Endothelial cell (in vitro differentiated cells): ENCODE data around the gene TMEM240. TPM values are rescaled to one million over a fixed set of nuclear protein-coding genes. Genes with fewer than 3 reads are reported as not detected.
A peak's percentile ranks its signal among the peaks of the same experiment; 100 is the strongest.

ENCODE experiments used
- DNase-seq: peaks from one replicate; pipeline ENCODE4 v3.0.0; 2021; ENCODE audit warnings: low spot score
- H3K27ac Mint-ChIP-seq: one replicate; pipeline ENCODE4 v1.8.0; 2021; ENCODE audit warnings: mixed read lengths, inconsistent platforms; ENCODE audit not compliant: unreplicated experiment
- H3K27me3 Mint-ChIP-seq: one replicate; pipeline ENCODE4 v1.8.0; 2021; ENCODE audit warnings: mild to moderate bottlenecking, moderate library complexity, mixed read lengths, inconsistent platforms; ENCODE audit not compliant: unreplicated experiment
- H3K36me3 Mint-ChIP-seq: one replicate; pipeline ENCODE4 v1.8.0; 2021; ENCODE audit warnings: mild to moderate bottlenecking, low read depth, mixed read lengths, inconsistent platforms; ENCODE audit not compliant: unreplicated experiment
- H3K4me1 Mint-ChIP-seq: one replicate; pipeline ENCODE4 v1.8.0; 2021; ENCODE audit warnings: mild to moderate bottlenecking, mixed read lengths, inconsistent platforms; ENCODE audit not compliant: unreplicated experiment
- H3K4me3 Mint-ChIP-seq: one replicate; pipeline ENCODE4 v1.8.0; 2021; ENCODE audit warnings: mild to moderate bottlenecking, mixed read lengths, inconsistent platforms; ENCODE audit not compliant: unreplicated experiment
- H3K9me3 Mint-ChIP-seq: one replicate; pipeline ENCODE4 v1.8.0; 2021; ENCODE audit warnings: mixed read lengths, inconsistent platforms; ENCODE audit not compliant: unreplicated experiment
- CTCF ChIP-seq: fragments of 200-600 bp; sonication (generic); IDR thresholded peaks from one replicate; pipeline ENCODE4 v1.5.0; 2021; ENCODE audit warnings: antibody characterized with exemption; ENCODE audit not compliant: unreplicated experiment
- total RNA-seq: library from RNA; stranded (reverse); fragmentation: NEBNext Ultra II Directional; extraction: Animal tissue kit (Norgen Biotek cat#: 25700); gene quantifications from one replicate; pipeline ENCODE4 v1.2.1, GENCODE V29; 2021; ENCODE audit not compliant: unreplicated experiment

TMEM240 gene
- total RNA-seq, 1 donor from 2014 or later = 6.6 TPM

GRCh38 chr1:1556505-1556904, 16.1 kb upstream of the TMEM240 start:
- no peak for TF ChIP-seq CTCF
- Mint-ChIP-seq H3K4me3 (no peak overlapping the region), H3K9me3 (no peaks in the 10 kb centered on the region), H3K4me1 (no peaks in the 10 kb centered on the region), H3K27me3 (peaks cover 2% of the 10 kb centered on the region), H3K27ac (no peak overlapping the region), H3K36me3 (peaks cover 9% of the 10 kb centered on the region)
- no peak for DNase-seq

DNA sequence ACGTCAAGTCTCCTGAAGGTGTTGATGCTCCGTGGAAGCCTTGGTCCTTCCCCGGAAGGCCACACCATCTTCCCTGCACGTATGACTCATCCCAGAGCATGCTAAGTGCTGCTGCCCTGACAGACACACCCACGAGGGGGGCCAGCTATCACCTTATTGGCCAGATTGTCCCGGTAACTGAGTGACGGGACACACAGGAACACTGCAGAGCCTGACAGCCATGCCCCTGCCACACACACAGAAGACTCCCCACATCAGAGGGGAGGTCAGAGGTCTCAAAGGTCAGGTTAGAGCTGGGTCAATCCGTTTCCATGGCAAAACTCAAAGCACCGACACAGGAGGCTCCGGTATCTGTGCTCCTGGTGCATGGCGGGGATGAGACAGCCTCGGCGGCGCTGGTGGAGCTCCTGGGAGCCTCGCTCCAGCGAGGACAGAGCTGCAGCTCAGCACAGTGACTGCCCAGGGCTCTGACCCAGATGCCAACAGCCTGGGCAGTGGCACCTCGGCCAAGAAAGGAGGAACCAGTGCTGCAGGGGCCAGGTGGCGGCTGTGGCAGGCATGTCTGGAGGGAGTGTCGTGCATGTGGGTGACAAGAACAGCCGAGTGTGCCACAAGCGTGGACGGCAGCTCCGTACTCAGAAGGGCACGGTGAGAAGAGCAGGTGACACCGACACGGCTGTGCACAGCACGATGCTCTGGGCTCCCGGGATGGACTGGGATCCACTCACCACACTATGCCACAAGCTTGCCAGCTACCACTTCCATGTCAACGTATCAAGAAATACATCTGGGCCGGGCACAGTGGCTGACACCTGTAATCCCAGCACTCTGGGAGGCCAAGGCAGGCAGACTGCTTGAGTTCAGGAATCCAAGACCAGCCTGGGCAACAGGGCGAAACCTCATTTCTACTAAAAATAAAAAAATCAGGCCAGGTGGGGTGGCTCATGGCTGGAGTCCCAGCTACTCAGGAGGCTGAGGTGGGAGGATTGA, 14.8 kb upstream of the TMEM240 start:
- H3K4me3 Mint-ChIP-seq = no peak overlapping the region

DNA sequence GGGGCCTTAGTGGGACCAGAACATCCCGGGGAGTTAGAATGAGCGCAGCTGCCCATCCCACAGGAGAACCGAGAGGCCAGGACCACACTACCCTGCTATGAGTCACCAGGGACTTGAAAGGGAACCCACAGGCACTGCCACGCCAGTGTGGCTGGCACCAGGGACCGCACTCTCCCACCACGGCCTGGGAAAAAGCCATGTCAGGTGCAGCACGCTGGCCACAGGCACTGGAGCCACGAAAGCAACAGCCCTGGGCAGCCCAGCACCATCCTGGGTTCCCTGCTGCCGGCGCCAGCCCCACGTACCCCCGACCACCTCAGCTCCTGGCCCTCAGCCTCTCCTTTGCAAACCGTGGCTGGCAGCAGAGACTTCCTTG, 14.1 kb upstream of the TMEM240 start:
- no peak for DNase-seq
- TF ChIP-seq CTCF = no peak
- Mint-ChIP-seq H3K9me3 (no peaks in the 10 kb centered on the region), H3K4me1 (no peaks in the 10 kb centered on the region), H3K36me3 (peaks cover 5% of the 10 kb centered on the region), H3K27ac (peak overlapping the region; percentile 18), H3K4me3 (no peak overlapping the region), H3K27me3 (peaks cover 2% of the 10 kb centered on the region)

More for the DNA sequence above, 14.8 kb upstream of the TMEM240 start:
- H3K27me3 Mint-ChIP-seq = peaks cover 2% of the 10 kb centered on the region
- no peak for TF ChIP-seq CTCF
- H3K36me3 Mint-ChIP-seq = peaks cover 7% of the 10 kb centered on the region
- no peaks in the 10 kb centered on the region for H3K4me1 Mint-ChIP-seq
- no peak for DNase-seq
- H3K27ac Mint-ChIP-seq = peak overlapping the region; percentile 48
- H3K9me3 Mint-ChIP-seq = no peaks in the 10 kb centered on the region

DNA sequence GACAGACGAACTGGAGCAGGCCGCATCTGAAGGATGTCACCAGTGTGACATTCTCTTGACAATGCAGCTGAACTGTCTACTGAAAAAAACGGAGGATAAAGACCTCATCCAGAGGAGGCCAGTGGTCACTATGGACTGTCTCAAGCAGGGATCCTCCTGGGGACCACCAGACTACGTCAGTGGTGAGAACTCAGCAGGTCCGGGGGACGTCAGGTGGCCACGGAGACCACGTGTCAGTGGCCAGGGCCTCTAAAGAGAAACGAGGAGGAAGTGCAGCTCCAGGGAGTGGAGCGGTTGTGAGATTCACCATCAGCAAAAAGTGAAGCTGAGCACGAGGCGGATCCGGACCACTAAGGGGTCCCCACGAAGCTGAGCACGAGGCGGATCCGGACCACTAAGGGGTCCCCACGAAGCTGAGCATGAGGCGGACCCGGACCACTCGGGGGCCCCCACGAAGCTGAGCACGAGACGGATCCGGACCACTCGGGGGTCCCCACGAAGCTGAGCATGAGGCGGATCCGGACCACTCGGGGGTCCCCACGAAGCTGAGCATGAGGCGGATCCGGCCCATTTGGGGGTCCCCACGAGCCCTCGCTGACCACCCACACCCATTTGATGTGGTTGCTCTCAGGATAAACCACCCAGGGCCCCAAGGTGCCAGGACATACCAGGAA, 13.5 kb upstream of the TMEM240 start:
- peak overlapping the region; percentile 45 for H3K27ac Mint-ChIP-seq
- peaks cover 4% of the 10 kb centered on the region for H3K36me3 Mint-ChIP-seq
- H3K27me3 Mint-ChIP-seq = peaks cover 2% of the 10 kb centered on the region
- DNase-seq = no peak
- no peak for TF ChIP-seq CTCF
- H3K9me3 Mint-ChIP-seq = no peaks in the 10 kb centered on the region
- H3K4me1 Mint-ChIP-seq = no peaks in the 10 kb centered on the region
- no peak overlapping the region for H3K4me3 Mint-ChIP-seq

GRCh38 chr1:1552263-1552639, 11.8 kb upstream of the TMEM240 start:
- Mint-ChIP-seq H3K27ac (no peak overlapping the region), H3K4me3 (no peak overlapping the region), H3K4me1 (no peaks in the 10 kb centered on the region)

More at GRCh38 chr1:1552263-1552639, 11.8 kb upstream of the TMEM240 start:
- Mint-ChIP-seq H3K36me3 (no peaks in the 10 kb centered on the region), H3K9me3 (no peaks in the 10 kb centered on the region), H3K27me3 (peaks cover 2% of the 10 kb centered on the region)
- no peak for TF ChIP-seq CTCF
- DNase-seq = no peak
